Pancreas (tissue), 10 donors: ENCODE results near the gene KCNMB4. TPM values are rescaled to one million over a fixed set of nuclear protein-coding genes. Genes with fewer than 3 reads are reported as not detected.

Source experiments
- ATAC-seq, 4 donors: fragments of 200-7000 bp; cut with Tn5 transposase; one replicate each; pipeline versions ENCODE4 v1.8.0 to v1.9.1; 2020; ENCODE audit warnings: mild to moderate bottlenecking in 4 of 4, moderate library complexity in 4 of 4
- DNase-seq, 6 donors: peaks; one replicate each; pipeline ENCODE4 v3.0.0-alpha.2; 2020
- FAIRE-seq: peaks from 2 replicates; lab custom pipeline; 2012; peaks lifted over from hg19 to GRCh38; lab: Jason Lieb, UNC
- H3K27ac ChIP-seq, 4 donors: fragments of 200-600 bp; sonication (generic); 1 replicate in 3 of 4; 2 replicates in 1 of 4; pipeline versions ENCODE4 v1.5.0 to v1.8.0; 2020
- H3K27me3 ChIP-seq, 4 donors: fragments of 200-600 bp; one replicate each; pipeline ENCODE4 v1.8.0; 2021
- H3K36me3 ChIP-seq, 3 donors: fragments of 200-600 bp; sonication (generic) in 1 of 3; one replicate each; pipeline versions ENCODE4 v1.5.0 to v1.8.0; 2020 to 2021
- H3K4me1 ChIP-seq, 3 donors: fragments of 200-600 bp; one replicate each; pipeline ENCODE4 v1.8.0; 2021
- H3K4me3 ChIP-seq, 4 donors: fragments of 200-600 bp; sonication (generic) in 2 of 4; one replicate each; pipeline versions ENCODE4 v1.5.0 to v1.8.0; 2020 to 2021
- H3K9me3 ChIP-seq, 4 donors: fragments of 200-600 bp; one replicate each; pipeline ENCODE4 v1.8.0; 2021
- WGBS, 2 donors: extraction: QIAGEN DNeasy Blood & Tissue Kit; methylation state at CpG; one replicate each; pipeline ENCODE4 v1.1.7; 2013; 5-methylcytosine and 5-hydroxymethylcytosine counted together
- intact Hi-C, 3 donors: fragments of 100-400 bp; cut with DNase I; formaldehyde crosslinking; loops; one replicate each; pipeline versions ENCODE4 v1.11.1 to v1.14.2; 2022
- polyA plus RNA-seq, 2 donors: library from polyadenylated mRNA; stranded (reverse); fragments of 200-250 nt; gene quantifications; one replicate each; pipeline ENCODE4 v1.2.3, GENCODE V29; 2013
- total RNA-seq, 6 donors: library from RNA; stranded (reverse); fragmentation: NEBNext Ultra II Directional in 4 of 6; extraction: Animal tissue kit (Norgen Biotek cat#: 25700) in 4 of 6; gene quantifications; one replicate each; pipeline versions ENCODE4 v1.2.1 to v1.2.4, GENCODE V29; 2021 to 2023
- TF ChIP-seq, protein P1 (sequence below), 4 donors: fragments of 200-600 bp; sonication (generic) in 3 of 4; IDR thresholded peaks; one replicate each; pipeline versions ENCODE4 v1.5.0 to v1.8.0; 2021; ENCODE audit warnings: antibody characterized with exemption in 4 of 4
- donor health status: healthy with polysubstance abuse.
- donor health status: DM: no; HTN: no; CAD: no; lungs with moderate emphysema.
- donor health status: DM: no; HTN: no; CAD: no.
- donor health status: control.
- donor health status: control.
- donor health status: Bipolar disorder and iron deficiency.
- donor health status: DM: yes; HTN: yes; CAD: no.
- donor health status: DM: no; HTN: no; CAD: no.
- donor health status: DM: no; HTN: no; CAD: no.
- donor health status: DM: yes; HTN: yes; CAD: no.

Gene KCNMB4
- total and polyA plus RNA-seq, 8 donors: 0.12 to 1.1 (median 0.33) TPM

- Histone ChIP-seq H3K4me3 (no peak overlapping the region), H3K27ac (no peak overlapping the region), H3K27me3 (no peaks in the 10 kb centered on the region), H3K9me3 (no peaks in the 10 kb centered on the region), H3K4me1 (no peaks in the 10 kb centered on the region), H3K36me3 (no peaks in the 10 kb centered on the region)
- TF ChIP-seq, protein P1, sequence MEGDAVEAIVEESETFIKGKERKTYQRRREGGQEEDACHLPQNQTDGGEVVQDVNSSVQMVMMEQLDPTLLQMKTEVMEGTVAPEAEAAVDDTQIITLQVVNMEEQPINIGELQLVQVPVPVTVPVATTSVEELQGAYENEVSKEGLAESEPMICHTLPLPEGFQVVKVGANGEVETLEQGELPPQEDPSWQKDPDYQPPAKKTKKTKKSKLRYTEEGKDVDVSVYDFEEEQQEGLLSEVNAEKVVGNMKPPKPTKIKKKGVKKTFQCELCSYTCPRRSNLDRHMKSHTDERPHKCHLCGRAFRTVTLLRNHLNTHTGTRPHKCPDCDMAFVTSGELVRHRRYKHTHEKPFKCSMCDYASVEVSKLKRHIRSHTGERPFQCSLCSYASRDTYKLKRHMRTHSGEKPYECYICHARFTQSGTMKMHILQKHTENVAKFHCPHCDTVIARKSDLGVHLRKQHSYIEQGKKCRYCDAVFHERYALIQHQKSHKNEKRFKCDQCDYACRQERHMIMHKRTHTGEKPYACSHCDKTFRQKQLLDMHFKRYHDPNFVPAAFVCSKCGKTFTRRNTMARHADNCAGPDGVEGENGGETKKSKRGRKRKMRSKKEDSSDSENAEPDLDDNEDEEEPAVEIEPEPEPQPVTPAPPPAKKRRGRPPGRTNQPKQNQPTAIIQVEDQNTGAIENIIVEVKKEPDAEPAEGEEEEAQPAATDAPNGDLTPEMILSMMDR (IDR thresholded peaks at IDR 0.05): no peak
- DNase-seq (no peak), ATAC-seq (no peak), FAIRE-seq (no peak)
- intact Hi-C loops: no loop called here
- 86 to 93% methylated on average over 12 of the region's 12 CpGs for whole genome bisulfite sequencing, 2 donors
Measured at GRCh38 chr12:70469221-70469820, 103.2 kb downstream of the KCNMB4 start.

DNA sequence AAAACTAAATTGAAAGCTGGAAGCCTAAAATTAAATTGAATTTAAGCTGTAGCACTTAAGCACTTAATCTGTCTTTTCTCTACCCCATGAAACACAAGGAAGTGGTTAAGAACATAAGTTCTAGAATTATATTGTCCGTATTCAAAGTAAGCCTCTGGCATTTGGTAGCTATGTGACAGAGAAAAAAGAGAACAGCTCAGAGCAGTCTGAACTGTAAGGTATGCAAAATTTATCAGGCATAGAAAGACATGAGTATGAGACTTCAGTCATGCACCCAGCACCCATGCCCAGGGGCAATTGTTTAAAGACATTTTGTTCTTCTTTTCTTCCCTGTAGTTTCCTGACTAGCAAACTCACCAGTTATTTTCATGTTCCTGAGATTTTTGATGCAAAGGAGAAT lies 116.7 kb downstream of the KCNMB4 start:
- H3K9me3 ChIP-seq: no peaks in the 10 kb centered on the region
- H3K4me3 ChIP-seq: no peak overlapping the region
- no peak overlapping the region for H3K27ac ChIP-seq
- intact Hi-C loops: no loop called here
- H3K4me1 ChIP-seq: no peaks in the 10 kb centered on the region
- ATAC-seq (no peak), FAIRE-seq (no peak), DNase-seq (no peak)
- WGBS, 2 donors: 74 to 75% methylated on average over 1 of the region's 1 CpG
- no peaks in the 10 kb centered on the region for H3K36me3 ChIP-seq
- no peaks in the 10 kb centered on the region for H3K27me3 ChIP-seq
- TF ChIP-seq, protein P1 (IDR thresholded peaks at IDR 0.05): no peak

Other genes starting within 250 kb of the KCNMB4 start
- 10 to 100 TPM; 19.5 to 44.0 (median 26.6) TPM for gene CNOT2, start 122.9 kb upstream of the KCNMB4 start, total RNA-seq
- 10 to 100 TPM; 15.0 to 27.1 TPM for gene CNOT2, start 122.9 kb upstream of the KCNMB4 start, polyA plus RNA-seq